K562 (cell line): ENCODE data around the gene LEPROT. TPM values are rescaled to one million over a fixed set of nuclear protein-coding genes. Genes with fewer than 3 reads are reported as not detected.
A peak's percentile ranks its signal among the peaks of the same experiment; 100 is the strongest.

Experiments
- ARNT ChIP-seq, 2 experiments: fragments of 450-650 bp; IDR thresholded peaks; 2 replicates each; pipeline ENCODE4 v1.6.1; 2016; ENCODE audit warnings: mild to moderate bottlenecking in 1 of 2
- HOMEZ ChIP-seq: fragments of 250-450 bp; sonication (Bioruptor Pico); IDR thresholded peaks from 2 replicates; pipeline ENCODE4 v1.4.0; 2020; ENCODE audit warnings: mild to moderate bottlenecking, moderate library complexity
- POLR2B ChIP-seq: fragments of 450-650 bp; IDR thresholded peaks from 2 replicates; pipeline ENCODE4 v1.6.1; 2018; ENCODE audit warnings: low read depth; ENCODE audit not compliant: partially characterized antibody
- SMC3 ChIP-seq: conservative IDR thresholded peaks from 2 replicates; pipeline ENCODE4 v1.6.1; 2011; ENCODE audit warnings: low read depth, low read length, improper control_type of control experiment; ENCODE audit not compliant: insufficient read depth
- SRF ChIP-seq, 2 experiments: fragments of 250-450, 450-650 bp in 1 of 2; sonication (Bioruptor Pico) in 1 of 2; sonication (generic) in 1 of 2; formaldehyde crosslinking; IDR thresholded peaks; 2 replicates each; pipeline versions ENCODE4 v1.5.0 to v1.5.1; 2020 to 2022; ENCODE audit warnings: mild to moderate bottlenecking in 1 of 2, missing genetic modification reagents in 1 of 2
- ZNF57 ChIP-seq: fragments of 450-650 bp; formaldehyde crosslinking; IDR thresholded peaks from 2 replicates; pipeline ENCODE4 v1.4.0; 2020; ENCODE audit warnings: mild to moderate bottlenecking, moderate library complexity
- polyA plus RNA-seq, 8 experiments: library from polyadenylated mRNA; depleted of rRNA in 4 of 8; stranded (reverse) in 5 of 8; unstranded in 3 of 8; fragments of >200 nt; fragmentation: Nextera tagmentation in 2 of 8; fragmentation: Illumina TruSeq in 1 of 8; extraction: Ambion mirVana in 2 of 8; extraction: Trizol in 1 of 8; gene quantifications; 2 replicates each; pipeline versions ENCODE4 v1.2.1 to v1.2.3, GENCODE V29; 2011 to 2014; ENCODE audit warnings: inconsistent platforms in 1 of 8, missing spikeins in 1 of 8
- total RNA-seq, 7 experiments: library from RNA; depleted of rRNA in 6 of 7; stranded (reverse); fragments of >200 nt in 6 of 7; fragmentation: Illumina TruSeq in 2 of 7; extraction: Trizol in 2 of 7; gene quantifications; 2 replicates each; pipeline versions ENCODE4 v1.2.1 to v1.2.3, GENCODE V29; 2011 to 2021; ENCODE audit warnings: low replicate concordance in 1 of 7
- TF ChIP-seq, protein P1 (sequence below): fragments of 450-650 bp; IDR thresholded peaks from 2 replicates; pipeline ENCODE4 v1.6.1; 2017; ENCODE audit warnings: antibody characterized with exemption, mild to moderate bottlenecking
- TF ChIP-seq, protein P2 (sequence below): fragments of 450-650 bp; formaldehyde crosslinking; IDR thresholded peaks from 2 replicates; pipeline ENCODE4 v1.4.0; 2020; ENCODE audit warnings: mild to moderate bottlenecking, moderate library complexity
- TF ChIP-seq, protein P3 (sequence below), 2 experiments: fragments of 450-650 bp; formaldehyde crosslinking in 1 of 2; IDR thresholded peaks; 2 replicates each; pipeline versions ENCODE4 v1.4.0 to v1.6.1; 2014 to 2020; ENCODE audit warnings: mild to moderate bottlenecking in 2 of 2, borderline replicate concordance in 1 of 2, low read depth in 1 of 2

The LEPROT gene
- total and polyA plus RNA-seq, 9 of the 15 experiments (the other 6 are each of a cell fraction or from before 2014, with no cell fraction given): 28.1 to 97.5 (median 45.8) TPM

- TF ChIP-seq, protein P1, sequence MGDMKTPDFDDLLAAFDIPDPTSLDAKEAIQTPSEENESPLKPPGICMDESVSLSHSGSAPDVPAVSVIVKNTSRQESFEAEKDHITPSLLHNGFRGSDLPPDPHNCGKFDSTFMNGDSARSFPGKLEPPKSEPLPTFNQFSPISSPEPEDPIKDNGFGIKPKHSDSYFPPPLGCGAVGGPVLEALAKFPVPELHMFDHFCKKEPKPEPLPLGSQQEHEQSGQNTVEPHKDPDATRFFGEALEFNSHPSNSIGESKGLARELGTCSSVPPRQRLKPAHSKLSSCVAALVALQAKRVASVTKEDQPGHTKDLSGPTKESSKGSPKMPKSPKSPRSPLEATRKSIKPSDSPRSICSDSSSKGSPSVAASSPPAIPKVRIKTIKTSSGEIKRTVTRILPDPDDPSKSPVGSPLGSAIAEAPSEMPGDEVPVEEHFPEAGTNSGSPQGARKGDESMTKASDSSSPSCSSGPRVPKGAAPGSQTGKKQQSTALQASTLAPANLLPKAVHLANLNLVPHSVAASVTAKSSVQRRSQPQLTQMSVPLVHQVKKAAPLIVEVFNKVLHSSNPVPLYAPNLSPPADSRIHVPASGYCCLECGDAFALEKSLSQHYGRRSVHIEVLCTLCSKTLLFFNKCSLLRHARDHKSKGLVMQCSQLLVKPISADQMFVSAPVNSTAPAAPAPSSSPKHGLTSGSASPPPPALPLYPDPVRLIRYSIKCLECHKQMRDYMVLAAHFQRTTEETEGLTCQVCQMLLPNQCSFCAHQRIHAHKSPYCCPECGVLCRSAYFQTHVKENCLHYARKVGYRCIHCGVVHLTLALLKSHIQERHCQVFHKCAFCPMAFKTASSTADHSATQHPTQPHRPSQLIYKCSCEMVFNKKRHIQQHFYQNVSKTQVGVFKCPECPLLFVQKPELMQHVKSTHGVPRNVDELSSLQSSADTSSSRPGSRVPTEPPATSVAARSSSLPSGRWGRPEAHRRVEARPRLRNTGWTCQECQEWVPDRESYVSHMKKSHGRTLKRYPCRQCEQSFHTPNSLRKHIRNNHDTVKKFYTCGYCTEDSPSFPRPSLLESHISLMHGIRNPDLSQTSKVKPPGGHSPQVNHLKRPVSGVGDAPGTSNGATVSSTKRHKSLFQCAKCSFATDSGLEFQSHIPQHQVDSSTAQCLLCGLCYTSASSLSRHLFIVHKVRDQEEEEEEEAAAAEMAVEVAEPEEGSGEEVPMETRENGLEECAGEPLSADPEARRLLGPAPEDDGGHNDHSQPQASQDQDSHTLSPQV: peak; percentile 55; the same call in 1 of the 2 replicates
- TF ChIP-seq SRF (CRISPR knock-in tag; IDR thresholded peaks at IDR 0.05) (no peak), SMC3 (peak; percentile 58), ZNF57 (no peak), ARNT (IDR thresholded peaks at IDR 0.05) (0 out of 4 replicates have a peak, but pooled peaks of 1 of the 2 experiments have one; percentile 33), HOMEZ (CRISPR knock-in tag) (no peak), POLR2B (no peak)
- TF ChIP-seq, protein P2, sequence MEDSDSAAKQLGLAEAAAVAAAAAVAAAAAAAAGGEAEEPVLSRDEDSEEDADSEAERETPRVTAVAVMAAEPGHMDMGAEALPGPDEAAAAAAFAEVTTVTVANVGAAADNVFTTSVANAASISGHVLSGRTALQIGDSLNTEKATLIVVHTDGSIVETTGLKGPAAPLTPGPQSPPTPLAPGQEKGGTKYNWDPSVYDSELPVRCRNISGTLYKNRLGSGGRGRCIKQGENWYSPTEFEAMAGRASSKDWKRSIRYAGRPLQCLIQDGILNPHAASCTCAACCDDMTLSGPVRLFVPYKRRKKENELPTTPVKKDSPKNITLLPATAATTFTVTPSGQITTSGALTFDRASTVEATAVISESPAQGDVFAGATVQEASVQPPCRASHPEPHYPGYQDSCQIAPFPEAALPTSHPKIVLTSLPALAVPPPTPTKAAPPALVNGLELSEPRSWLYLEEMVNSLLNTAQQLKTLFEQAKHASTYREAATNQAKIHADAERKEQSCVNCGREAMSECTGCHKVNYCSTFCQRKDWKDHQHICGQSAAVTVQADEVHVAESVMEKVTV (CRISPR knock-in tag): peak; percentile 68
- TF ChIP-seq, protein P3, sequence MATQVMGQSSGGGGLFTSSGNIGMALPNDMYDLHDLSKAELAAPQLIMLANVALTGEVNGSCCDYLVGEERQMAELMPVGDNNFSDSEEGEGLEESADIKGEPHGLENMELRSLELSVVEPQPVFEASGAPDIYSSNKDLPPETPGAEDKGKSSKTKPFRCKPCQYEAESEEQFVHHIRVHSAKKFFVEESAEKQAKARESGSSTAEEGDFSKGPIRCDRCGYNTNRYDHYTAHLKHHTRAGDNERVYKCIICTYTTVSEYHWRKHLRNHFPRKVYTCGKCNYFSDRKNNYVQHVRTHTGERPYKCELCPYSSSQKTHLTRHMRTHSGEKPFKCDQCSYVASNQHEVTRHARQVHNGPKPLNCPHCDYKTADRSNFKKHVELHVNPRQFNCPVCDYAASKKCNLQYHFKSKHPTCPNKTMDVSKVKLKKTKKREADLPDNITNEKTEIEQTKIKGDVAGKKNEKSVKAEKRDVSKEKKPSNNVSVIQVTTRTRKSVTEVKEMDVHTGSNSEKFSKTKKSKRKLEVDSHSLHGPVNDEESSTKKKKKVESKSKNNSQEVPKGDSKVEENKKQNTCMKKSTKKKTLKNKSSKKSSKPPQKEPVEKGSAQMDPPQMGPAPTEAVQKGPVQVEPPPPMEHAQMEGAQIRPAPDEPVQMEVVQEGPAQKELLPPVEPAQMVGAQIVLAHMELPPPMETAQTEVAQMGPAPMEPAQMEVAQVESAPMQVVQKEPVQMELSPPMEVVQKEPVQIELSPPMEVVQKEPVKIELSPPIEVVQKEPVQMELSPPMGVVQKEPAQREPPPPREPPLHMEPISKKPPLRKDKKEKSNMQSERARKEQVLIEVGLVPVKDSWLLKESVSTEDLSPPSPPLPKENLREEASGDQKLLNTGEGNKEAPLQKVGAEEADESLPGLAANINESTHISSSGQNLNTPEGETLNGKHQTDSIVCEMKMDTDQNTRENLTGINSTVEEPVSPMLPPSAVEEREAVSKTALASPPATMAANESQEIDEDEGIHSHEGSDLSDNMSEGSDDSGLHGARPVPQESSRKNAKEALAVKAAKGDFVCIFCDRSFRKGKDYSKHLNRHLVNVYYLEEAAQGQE (IDR thresholded peaks at IDR 0.05; ENCODE audit: borderline replicate concordance): peak; percentile 69
- TF ChIP-seq, protein P3 (CRISPR knock-in tag; IDR thresholded peaks at IDR 0.05; ENCODE audit: low read depth): no peak
These were observed 10.7 kb downstream of the LEPROT start (continued) for GRCh38 chr1:65431111-65431705.
